Measurements from ENCODE around the gene MARCHF10. TPM values are rescaled to one million over a fixed set of nuclear protein-coding genes. Genes with fewer than 3 reads are reported as not detected.

The MARCHF10 gene
- total RNA-seq, 1 experiment from 2014 or later, result 8.0 TPM

GRCh38 chr17:62661337-62661736, 146.8 kb downstream of the MARCHF10 start:
- H3K4me1 ChIP-seq (replicated peaks; ENCODE audit: insufficient read depth), result no peaks in the 10 kb centered on the region
- ChIA-PET CTCF (no interaction called here), POLR2A (ENCODE audit: unreplicated experiment) (no interaction called here)
- no peak for TF ChIP-seq EZH2 (IDR thresholded peaks at IDR 0.05; ENCODE audit: low read depth)
- no peak for TF ChIP-seq CTCF (conservative IDR thresholded peaks at IDR 0.05)
- BruUV-seq (replicated peaks), result no TSS peak
- H4K20me1 ChIP-seq (ENCODE audit: insufficient read depth), result no peaks in the 10 kb centered on the region
- H3F3A ChIP-seq (ENCODE audit: insufficient read depth, low read depth), result no peaks in the 10 kb centered on the region
- no peak overlapping the region for H2AFZ ChIP-seq
- no peaks in the 10 kb centered on the region for H3K9me2 ChIP-seq (ENCODE audit: insufficient read depth)
- no peaks in the 10 kb centered on the region for H3K36me3 ChIP-seq (ENCODE audit: low read depth)
- no peak overlapping the region for H3K27ac ChIP-seq
- no peaks in the 10 kb centered on the region for H3K79me2 ChIP-seq (ENCODE audit: low read depth)
- intact Hi-C loops (cut with micrococcal nuclease; ENCODE audit: unreplicated experiment), result no loop called here
- H3K4me2 ChIP-seq, result no peak overlapping the region
- no peaks in the 10 kb centered on the region for H3K27me3 ChIP-seq (ENCODE audit: insufficient read depth, low read depth)
- no peak for DNase-seq
- no peaks in the 10 kb centered on the region for H3K9me3 ChIP-seq (ENCODE audit: insufficient read depth, low read depth)
- no peak overlapping the region for H3K4me3 ChIP-seq

GRCh38 chr17:62660629-62661118, 147.4 kb downstream of the MARCHF10 start:
- DNase-seq, result no peak
- H3K4me3 ChIP-seq, result no peak overlapping the region
- TF ChIP-seq EZH2 (IDR thresholded peaks at IDR 0.05; ENCODE audit: low read depth) (no peak), CTCF (conservative IDR thresholded peaks at IDR 0.05) (no peak)
- POLR2A ChIA-PET (ENCODE audit: unreplicated experiment), result no interaction called here
- BruUV-seq (replicated peaks), result no TSS peak
- no peaks in the 10 kb centered on the region for H3F3A ChIP-seq (ENCODE audit: insufficient read depth, low read depth)
- no peaks in the 10 kb centered on the region for H3K9me2 ChIP-seq (ENCODE audit: insufficient read depth)
- H2AFZ ChIP-seq, result no peak overlapping the region
- H4K20me1 ChIP-seq (ENCODE audit: insufficient read depth), result no peaks in the 10 kb centered on the region
- H3K4me1 ChIP-seq (replicated peaks; ENCODE audit: insufficient read depth), result no peaks in the 10 kb centered on the region
- no peaks in the 10 kb centered on the region for H3K27me3 ChIP-seq (ENCODE audit: insufficient read depth, low read depth)
- no peak overlapping the region for H3K27ac ChIP-seq
- H3K36me3 ChIP-seq (ENCODE audit: low read depth), result no peaks in the 10 kb centered on the region
- H3K9me3 ChIP-seq (ENCODE audit: insufficient read depth, low read depth), result no peaks in the 10 kb centered on the region
- no peak overlapping the region for H3K4me2 ChIP-seq
- CTCF ChIA-PET, result no interaction called here
- no peaks in the 10 kb centered on the region for H3K79me2 ChIP-seq (ENCODE audit: low read depth)
- intact Hi-C loops (cut with micrococcal nuclease; ENCODE audit: unreplicated experiment), result no loop called here

- ChIA-PET POLR2A (ENCODE audit: unreplicated experiment) (no interaction called here), CTCF (no interaction called here)
- intact Hi-C loops (cut with micrococcal nuclease; ENCODE audit: unreplicated experiment), result no loop called here
- Histone ChIP-seq H3K4me1 (replicated peaks; ENCODE audit: insufficient read depth) (no peaks in the 10 kb centered on the region), H4K20me1 (ENCODE audit: insufficient read depth) (no peaks in the 10 kb centered on the region), H2AFZ (no peak overlapping the region), H3K79me2 (ENCODE audit: low read depth) (no peaks in the 10 kb centered on the region), H3K36me3 (ENCODE audit: low read depth) (no peaks in the 10 kb centered on the region), H3K9me2 (ENCODE audit: insufficient read depth) (no peaks in the 10 kb centered on the region), H3K27me3 (ENCODE audit: insufficient read depth, low read depth) (no peaks in the 10 kb centered on the region), H3K9me3 (ENCODE audit: insufficient read depth, low read depth) (no peaks in the 10 kb centered on the region), H3K27ac (no peak overlapping the region), H3F3A (ENCODE audit: insufficient read depth, low read depth) (no peaks in the 10 kb centered on the region), H3K4me2 (no peak overlapping the region), H3K4me3 (no peak overlapping the region)
- no peak for DNase-seq
- BruUV-seq (replicated peaks), result no TSS peak
- TF ChIP-seq EZH2 (IDR thresholded peaks at IDR 0.05; ENCODE audit: low read depth), result no peak
- TF ChIP-seq CTCF (conservative IDR thresholded peaks at IDR 0.05), result no peak
These were observed 149.8 kb downstream of the MARCHF10 start for GRCh38 chr17:62658136-62658920.
